Amygdala (tissue), 56 donors: ENCODE measurements around the gene FZD1.
A peak's percentile ranks its signal among the peaks of the same experiment; 100 is the strongest.
"Not testable (repeated sequence)": the region's sequence is repeated elsewhere in the genome, so short reads cannot be mapped to it uniquely, and the experiment has no call there.

Experiments
- DNase-seq, 56 donors: peaks; one replicate each; lab custom pipeline; 2025; lab: John Stamatoyannopoulos, UW

FZD1 gene

GRCh38 chr7:91294639-91295220 is 30.5 kb downstream of the FZD1 start:
- DNase-seq: no peak

DNA sequence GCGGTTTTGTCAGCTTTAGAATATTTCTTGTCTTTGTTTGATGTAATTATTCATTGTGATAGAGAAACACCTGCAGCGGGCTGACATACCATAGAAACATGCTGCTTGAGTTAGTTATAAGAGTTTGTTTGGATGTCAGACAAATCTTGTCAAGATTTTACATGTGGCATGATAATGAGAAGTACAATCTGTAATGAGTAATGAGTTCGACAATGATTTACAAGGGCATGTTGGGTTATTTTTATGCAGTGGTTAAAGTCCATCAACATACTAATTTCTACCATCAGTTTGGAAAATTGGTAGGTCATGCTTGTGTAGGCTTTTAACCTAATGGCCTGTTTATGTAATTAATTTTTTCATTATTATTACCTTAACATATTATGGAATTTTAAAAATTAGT is 31.3 kb downstream of the FZD1 start:
- no peak for DNase-seq

GRCh38 chr7:91297939-91298338 is 33.7 kb downstream of the FZD1 start:
- no peak for DNase-seq

- DNase-seq: peak in 4 of 56 donors; percentile 8 to 57 (median 11)
These were observed 35.9 kb downstream of the FZD1 start for GRCh38 chr7:91299952-91300775.

- DNase-seq: no peak
These were observed 38.6 kb downstream of the FZD1 start for GRCh38 chr7:91302794-91303193.

- no peak for DNase-seq
These were observed 42.0 kb downstream of the FZD1 start for GRCh38 chr7:91306266-91306665.

DNA sequence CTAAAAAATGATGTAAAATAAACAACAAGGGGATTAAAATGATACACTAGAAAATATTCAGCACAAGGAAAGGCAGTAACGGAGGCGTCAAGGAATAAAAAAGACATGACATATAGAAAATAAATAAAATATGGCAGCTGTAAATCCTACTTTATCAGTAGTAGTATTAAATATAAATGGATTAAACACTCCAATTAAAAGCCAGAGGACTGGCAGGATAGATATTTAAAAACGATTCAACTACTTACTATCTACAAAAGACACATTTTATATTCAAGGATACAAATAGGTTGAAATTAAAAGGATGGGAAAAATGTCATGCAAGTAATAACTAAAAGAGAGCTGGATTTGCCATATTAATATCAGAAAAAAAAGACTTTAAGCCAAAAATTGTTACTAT is 43.2 kb downstream of the FZD1 start:
- no peak for DNase-seq

DNA sequence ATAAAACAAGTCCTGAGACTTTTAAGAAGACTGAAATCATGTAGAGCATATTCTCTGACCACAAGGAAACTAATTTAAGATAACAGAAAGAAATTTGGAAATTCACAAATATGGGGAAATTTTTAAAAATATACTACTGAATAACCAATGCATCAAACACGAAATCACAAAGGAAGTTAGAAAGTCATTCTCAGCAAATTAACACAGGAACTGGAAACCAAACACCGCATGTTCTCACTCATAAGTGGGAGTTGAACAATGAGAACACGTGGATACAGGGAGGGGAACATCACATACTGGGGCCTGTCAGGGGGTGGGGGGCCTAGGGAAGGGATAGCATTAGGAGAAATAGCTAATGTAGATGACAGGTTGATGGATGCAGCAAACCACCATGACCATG is 44.0 kb downstream of the FZD1 start:
- DNase-seq: not testable (repeated sequence)

- no peak for DNase-seq
These were observed 46.7 kb downstream of the FZD1 start for GRCh38 chr7:91310830-91311460.

- no peak for DNase-seq
These were observed 47.6 kb downstream of the FZD1 start for GRCh38 chr7:91311839-91312238.

DNA sequence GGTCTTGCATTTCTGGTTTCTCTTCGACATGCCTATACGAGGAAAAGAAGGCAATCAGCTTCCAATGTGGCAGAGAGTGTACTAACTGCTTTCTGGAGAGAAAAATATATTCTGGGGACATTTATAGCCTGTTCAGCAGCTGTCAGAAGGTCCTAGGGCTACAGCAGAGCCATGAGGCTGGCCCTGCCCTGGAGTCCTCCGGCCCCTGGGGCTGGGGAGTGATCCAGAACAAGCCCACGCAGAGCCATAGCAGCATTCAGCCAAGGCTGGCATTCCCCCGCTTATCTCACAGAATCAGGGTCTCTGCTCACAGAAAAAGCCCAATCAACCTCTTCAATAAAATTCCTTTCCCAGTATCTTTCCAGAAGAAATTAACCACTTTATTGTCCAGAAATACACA is 48.9 kb downstream of the FZD1 start:
- DNase-seq: no peak

DNA sequence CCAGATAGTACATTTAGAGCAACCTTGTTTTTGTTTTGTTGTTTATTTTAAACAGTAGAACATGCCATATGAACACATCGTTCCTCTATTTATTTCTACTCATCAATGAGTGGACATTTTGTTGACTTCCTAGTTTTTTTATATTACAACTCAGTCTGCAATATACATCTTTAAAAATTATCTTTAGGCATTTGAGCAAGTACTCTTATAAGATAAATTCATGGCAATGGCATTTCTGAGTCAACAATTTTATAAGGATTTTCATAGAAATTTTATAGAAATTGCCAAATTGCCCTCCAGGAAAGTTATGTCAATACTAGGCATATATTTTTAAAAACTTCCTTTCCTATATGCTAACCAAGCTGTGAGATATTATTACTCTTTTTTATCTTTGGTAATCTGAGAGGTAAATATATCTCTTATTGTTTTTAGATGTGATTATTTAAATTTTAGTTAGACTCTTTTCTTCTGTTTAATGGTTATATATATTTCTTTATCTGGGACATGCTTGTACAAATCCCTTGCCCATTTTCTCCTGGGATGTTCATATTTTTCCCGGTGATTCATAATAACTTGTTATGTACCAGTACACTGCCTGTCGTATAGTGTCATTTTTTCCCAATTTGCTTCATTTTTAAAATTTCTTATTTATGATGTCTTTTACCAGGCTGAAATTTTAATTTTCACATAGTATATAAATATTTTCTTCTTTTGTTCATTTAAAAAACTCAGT is 50.5 kb downstream of the FZD1 start:
- DNase-seq: no peak

DNA sequence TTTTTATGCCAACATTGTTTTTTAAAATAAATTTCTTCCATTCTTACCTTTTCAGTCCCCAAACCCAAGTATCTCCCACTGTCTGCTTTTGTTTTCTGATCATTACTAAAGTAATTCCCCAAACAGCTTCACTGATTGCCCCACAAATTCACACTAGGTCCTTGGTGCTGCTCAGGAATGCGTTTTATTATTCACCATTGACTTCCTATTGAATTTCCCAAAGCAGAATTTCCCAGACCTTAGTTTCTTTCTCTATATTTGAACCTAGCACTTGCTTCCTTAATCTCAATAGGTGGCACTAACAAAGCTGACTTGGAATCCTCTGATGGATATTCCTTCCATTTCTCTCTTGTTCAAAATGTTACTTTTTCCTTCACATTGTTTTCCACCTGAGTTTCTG is 52.2 kb downstream of the FZD1 start:
- no peak for DNase-seq

GRCh38 chr7:91319351-91319750 is 55.1 kb downstream of the FZD1 start:
- no peak for DNase-seq

DNA sequence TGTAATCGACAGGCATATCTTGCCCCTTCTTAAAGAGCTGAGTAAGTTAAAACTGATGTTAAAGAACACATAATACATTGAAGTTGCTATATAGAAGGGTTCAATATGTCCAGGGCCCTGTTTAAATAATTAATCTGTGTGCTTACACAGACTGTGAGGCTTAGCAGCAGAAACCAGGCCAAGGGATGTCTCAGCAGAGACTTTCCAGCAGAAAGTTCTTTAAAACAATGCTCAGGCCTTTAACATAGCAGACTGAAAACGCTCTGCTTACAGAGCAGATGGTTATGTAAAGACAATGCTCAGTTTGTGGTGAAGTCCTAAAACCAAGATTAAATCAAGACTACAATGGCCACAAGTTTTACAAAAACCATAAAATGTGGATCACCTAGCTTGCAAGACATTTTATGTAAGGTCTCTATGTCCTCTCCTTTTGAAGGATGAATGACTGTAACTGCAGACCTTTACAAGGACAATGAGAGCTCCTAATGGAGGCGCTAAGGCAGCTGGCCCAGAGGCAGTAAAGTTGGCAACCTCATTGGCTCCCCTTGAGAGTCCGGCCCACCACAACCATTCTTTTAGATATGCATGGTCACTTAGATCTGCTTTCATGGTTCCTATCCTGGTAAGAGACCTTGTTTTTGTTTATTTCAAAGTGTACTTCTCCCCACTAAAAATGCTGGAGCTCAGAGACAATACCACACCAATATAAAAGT is 56.3 kb downstream of the FZD1 start:
- DNase-seq: no peak
